ENCODE measurements around the gene PHPT1.
A peak's percentile ranks its signal among the peaks of the same experiment; 100 is the strongest.
"Not testable (repeated sequence)": the region's sequence is repeated elsewhere in the genome, so short reads cannot be mapped to it uniquely, and the experiment has no call there.

The PHPT1 gene

GRCh38 chr9:136849038-136849959 is at the start of gene PHPT1:
TSS of gene PHPT1 (plus strand) at chr9:136849409. CDS start at chr9:136849431, 22 bp downstream.
- peak; percentile 100 for DNase-seq

DNA sequence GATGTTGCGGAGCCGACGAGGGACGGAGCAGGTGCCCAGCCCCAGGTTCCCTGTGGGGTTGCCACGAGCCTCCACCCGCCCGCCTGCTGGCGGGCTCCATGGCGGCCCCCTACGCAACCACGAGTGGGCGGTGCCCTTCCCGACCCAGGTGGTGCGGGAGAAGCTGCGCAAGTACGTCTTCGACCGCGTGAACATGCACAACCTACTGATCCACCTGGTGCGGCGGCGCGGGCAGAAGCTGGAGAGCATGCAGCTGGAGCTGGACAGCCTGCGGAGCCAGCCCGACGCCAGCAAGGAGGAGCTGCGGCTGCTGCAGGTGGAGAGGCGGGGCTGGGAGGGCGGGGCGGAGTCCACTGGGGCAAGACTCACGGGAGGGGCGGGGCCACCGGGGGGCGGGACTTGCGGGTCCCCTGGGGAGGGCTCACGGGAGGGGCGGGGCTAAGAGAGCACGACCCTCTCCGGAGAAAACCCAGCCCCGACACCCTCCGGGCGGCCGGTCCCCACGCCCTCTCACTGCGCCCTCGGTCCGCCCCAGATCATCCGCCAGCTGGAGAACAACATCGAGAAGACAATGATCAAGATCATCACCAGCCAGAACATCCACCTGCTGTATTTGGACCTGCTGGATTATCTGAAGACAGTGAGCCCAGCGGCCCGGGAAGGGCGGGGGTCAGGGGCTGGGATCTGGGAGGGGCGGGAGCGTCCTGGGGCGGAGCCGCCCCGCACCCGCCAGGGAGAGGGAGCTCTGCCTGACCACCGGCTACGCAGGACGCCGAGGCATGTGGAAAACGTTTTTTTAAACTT is 49.2 kb upstream of the PHPT1 start:
- DNase-seq = peak; percentile 80

- no peak for DNase-seq
Measured at GRCh38 chr9:136802321-136802720, 46.9 kb upstream of the PHPT1 start.

GRCh38 chr9:136803009-136803550 is 46.1 kb upstream of the PHPT1 start:
- not testable (repeated sequence) for DNase-seq

DNA sequence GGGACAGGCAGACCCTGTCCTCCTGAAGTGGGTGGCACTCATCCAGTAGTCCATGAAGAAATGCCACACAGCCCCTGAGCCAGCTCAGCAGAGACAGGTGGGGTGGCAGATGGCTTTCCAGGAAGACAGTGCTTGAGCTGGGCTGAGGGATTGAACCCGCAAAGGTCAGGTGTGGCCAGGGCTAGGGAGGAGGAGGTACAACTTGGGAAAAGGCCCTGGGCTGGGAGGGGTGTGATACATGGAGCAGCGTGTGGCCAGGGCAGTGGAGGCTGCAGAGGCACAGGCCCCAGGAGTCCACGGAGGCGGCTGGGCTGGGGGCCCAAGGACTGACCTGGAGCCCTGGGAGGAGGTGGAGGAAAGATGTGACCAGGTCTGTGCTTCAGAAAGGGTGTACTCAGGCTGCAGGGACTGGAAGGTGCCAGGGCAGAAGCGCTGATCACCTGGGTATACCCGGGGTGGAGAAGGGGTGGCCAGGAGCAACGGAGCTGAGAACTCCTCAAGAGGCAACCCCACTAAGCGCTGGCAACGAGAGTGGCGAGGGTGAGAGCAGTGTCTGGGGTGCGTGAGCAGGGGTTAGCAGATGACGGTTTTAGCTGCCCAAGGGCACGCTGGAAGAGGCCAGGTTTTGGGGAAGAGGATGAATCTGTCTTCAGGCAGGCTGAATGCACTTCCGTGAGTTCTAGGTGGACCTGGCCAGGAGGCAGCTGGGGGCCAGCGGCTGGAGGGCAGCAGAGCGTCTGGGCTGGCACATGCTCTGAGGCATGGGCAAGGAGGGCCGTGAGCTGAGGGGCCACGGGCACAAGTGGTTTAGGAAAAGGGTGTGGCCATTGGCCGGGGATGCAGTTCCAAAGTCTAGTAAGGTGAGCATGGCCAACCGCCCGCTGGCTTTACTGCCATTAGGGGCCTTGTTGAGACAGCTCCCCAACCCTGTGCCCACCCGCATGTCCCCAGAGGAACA is 45.4 kb upstream of the PHPT1 start:
- DNase-seq = no peak

GRCh38 chr9:136804509-136805206 is 44.6 kb upstream of the PHPT1 start:
- no peak for DNase-seq

DNA sequence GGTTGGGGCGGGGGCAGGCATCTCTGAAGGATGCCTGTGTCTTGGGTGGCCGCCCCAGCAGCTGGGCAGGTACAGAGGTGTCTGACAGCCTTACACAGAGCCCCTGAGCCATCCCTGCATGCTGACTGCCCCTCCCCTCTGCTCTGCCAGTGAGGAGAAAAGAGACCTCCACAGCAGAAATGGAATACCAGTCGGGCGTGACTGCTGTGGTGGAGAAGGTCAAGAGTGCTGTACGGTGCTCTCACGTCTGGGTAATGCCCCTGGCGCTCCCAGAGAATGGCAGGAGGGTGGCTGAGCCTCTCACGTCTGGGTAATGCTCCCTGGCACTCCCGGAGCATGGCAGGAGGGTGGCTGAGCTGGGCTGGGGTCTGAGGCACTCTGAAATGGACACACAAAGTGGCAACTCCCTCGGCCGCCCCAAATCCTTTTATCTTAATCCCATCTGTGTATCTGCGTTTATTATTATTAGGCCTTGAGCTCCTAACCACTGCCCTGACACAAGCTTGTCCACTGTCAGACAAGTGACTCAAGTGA is 43.9 kb upstream of the PHPT1 start:
- no peak for DNase-seq

DNA sequence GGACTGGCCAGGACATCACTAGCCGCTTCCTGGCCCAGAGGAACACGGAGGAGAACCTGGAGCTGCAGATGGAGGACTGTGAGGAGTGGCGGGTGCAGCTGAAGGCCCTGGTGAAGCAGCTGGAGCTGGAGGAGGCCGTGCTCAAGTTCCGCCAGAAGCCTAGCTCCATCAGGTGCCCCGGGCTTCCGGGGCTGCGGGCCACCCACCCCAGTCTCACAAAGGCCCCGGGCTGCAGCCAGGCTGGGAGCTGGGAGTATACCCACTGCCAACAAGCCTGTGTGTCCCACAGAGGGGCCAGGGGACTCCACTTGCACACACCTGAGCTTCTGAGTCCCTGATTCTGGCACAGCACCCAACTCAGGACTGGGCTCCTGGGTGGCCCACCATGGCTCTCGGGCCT is 43.1 kb upstream of the PHPT1 start:
- no peak for DNase-seq

DNA sequence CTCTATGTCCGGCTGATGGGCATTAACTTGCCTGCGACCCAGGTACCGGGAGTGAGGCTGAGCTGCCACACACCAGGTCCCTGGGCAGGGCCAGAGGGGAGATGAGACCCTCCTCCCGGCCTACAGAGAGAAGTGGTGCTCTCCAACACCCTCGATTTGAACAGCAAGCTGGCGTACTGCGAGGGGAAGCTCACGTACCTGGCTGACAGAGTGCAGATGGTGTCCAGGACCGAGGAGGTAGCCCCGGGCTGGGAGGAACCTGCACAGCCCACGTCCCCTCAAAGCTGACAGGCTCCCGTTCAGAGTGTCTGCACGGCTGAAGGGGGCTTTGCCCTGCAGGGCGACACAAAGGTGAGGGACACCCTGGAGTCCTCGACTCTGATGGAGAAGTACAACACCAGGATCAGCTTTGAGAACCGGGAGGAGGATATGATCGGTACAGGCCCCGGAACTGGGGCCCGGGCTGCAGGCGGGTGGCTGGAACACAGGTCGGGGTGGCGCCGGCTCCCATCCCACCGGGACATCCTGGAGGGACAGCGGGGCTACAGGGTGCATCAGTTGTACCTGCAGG is 42.5 kb upstream of the PHPT1 start:
- DNase-seq = no peak

- DNase-seq = peak; percentile 89
Measured at GRCh38 chr9:136807281-136808074, 41.7 kb upstream of the PHPT1 start, which contains the start of gene RABL6. TSS of gene RABL6 (plus strand) at chr9:136807948. CDS start at chr9:136808197, 249 bp downstream.

GRCh38 chr9:136808075-136808805 is 41.0 kb upstream of the PHPT1 start:
- DNase-seq = peak; percentile 32

GRCh38 chr9:136808806-136809158 is 40.4 kb upstream of the PHPT1 start:
- DNase-seq = peak; percentile 28

- no peak for DNase-seq
Measured at GRCh38 chr9:136814725-136815421, 34.3 kb upstream of the PHPT1 start.

DNA sequence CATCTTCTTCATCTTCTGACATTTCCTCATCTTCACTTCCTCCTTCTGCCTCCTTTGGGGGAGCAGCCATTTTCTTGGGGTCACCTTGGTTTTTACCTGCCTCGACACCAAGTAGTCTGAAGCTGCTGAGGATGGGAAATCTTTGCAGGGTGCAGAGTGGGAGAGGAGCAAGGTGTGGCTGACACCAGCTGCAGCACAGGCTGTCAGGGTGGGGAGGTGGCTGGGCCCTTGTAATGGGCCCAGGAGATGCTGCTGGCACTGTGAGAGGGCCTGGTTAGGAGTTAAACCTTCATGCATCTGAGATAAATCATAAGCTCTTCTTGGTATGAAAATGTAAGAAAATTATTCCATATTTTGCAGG is 33.8 kb upstream of the PHPT1 start:
- DNase-seq = no peak

DNA sequence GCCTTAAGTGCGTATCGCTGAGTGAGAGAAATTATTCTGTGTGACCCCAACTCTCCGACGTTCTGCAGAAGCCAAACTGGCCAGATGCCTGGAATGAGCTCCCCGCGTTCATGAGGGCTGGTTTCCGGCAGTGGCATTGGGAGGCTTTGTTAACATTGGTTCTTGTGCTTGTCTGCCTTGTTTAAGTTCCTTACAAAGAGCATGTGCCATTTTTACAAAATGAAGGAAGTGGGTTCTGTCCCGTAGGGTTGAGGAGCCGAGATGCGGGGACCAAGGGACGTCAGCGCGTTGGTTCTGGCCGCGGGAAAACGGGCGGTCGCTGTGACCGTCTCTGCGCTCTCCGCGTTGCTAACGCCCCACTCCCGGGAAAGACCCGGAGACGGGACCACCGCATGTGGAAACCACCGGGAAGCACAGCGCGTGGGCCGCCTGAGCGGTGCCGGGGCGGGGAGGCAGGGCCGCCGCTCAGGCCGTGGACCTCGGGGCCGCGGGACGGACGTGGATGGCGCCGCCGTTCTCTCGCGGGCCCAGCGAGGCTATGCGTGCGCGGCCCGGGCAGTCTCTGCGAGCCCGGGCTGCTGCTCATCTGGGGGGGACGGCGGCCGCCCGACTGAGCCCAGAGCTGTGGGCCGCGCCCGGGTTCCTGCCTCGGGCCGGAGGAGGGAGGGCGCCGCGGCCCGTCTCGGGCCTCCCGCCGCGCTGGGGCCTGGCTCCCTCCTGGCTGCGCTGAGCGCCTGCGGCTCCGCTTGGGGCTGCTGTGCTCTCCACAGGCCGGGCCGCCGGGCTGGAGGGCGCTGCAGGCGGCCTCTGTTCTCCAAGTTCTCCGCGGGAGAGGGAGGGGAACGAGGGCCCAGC is 28.0 kb upstream of the PHPT1 start:
- peak; percentile 59 for DNase-seq

DNA sequence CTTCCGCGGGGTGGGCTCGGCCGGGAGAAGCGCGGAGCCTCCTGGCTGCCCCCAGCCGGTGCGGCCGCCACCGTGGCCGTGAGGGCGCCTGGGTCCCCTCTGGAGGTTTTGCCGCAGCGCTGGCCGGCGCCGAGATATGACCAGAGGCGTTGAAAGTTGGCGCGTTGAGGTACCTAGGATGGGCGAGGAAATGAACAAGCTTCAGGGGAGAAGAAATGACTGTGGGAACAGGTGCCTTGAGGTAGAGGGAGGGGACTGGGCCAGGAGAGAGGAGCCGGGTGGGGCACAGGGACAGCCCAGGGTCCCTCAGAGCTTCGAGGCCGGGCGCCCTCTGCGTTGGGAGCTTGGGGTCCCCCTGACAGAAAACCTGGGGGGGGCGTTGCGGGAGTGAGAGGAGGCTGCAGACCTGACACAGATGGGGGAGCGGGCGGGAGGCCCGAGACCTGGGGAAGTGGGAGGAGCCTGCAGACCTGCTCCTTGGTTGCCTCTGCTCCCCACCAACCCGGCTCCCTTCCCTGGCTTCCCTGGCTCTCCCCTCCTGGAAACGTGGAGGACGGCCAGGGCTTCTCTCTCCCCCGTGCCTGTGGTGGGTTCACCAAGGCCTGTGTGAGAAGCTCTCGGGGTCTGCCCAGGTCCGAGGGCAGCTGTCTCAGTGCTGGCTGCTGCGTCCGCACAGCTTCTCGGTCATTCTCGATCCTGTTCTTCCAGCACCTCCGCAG is 27.2 kb upstream of the PHPT1 start:
- no peak for DNase-seq
